GM12878 (cell line): ENCODE data around the gene MYO18B. TPM values are rescaled to one million over a fixed set of nuclear protein-coding genes. Genes with fewer than 3 reads are reported as not detected.

Source experiments
- ATAC-seq: fragments of 200-7000 bp; cut with Tn5 transposase; 3 replicates; pipeline ENCODE4 v1.9.1; 2020; ENCODE audit warnings: mild to moderate bottlenecking, moderate library complexity
- BruUV-seq: library from RNA; stranded (reverse); fragments of 400-500 nt; replicated peaks from 2 replicates; lab custom pipeline; 2021; lab: Mats Ljungman, UMichigan
- CTCF ChIA-PET: fragments of 300-600 bp; sonication (Branson Sonifier 250); formaldehyde crosslinking; extraction: SDS; loops from one replicate; lab custom pipeline; 2021; ENCODE audit warnings: inconsistent platforms; lab: Yijun Ruan, JAX
- POLR2A ChIA-PET: fragments of 350-600 bp; formaldehyde crosslinking; extraction: SDS; loops from one replicate; lab custom pipeline; 2021; ENCODE audit warnings: inconsistent platforms; lab: Charles Lee
- RAD21 ChIA-PET: fragments of 300-600 bp; sonication (Branson Sonifier 250); formaldehyde crosslinking; loops from one replicate; lab custom pipeline; 2023; ENCODE audit warnings: antibody characterized with exemption; ENCODE audit not compliant: unreplicated experiment; lab: Charles Lee
- SMC1A ChIA-PET: fragments of 300-600 bp; sonication (Branson Sonifier 250); formaldehyde crosslinking; loops from one replicate; lab custom pipeline; 2023; ENCODE audit not compliant: unreplicated experiment, uncharacterized antibody; lab: Charles Lee
- DNase-seq: peaks from one replicate; pipeline ENCODE4 v3.0.0-alpha.2; 2011; ENCODE audit warnings: low read depth, low spot score
- FAIRE-seq: peaks from 3 replicates; lab custom pipeline; 2011; peaks lifted over from hg19 to GRCh38; lab: Jason Lieb, UNC
- H2AFZ ChIP-seq: 2 replicates; pipeline ENCODE4 v1.6.0; 2011; ENCODE audit warnings: low read depth, low read length, control low read depth; ENCODE audit not compliant: control insufficient read depth
- H3K27ac ChIP-seq: 2 replicates; pipeline ENCODE4 v1.5.1; 2011; ENCODE audit warnings: control low read depth; ENCODE audit not compliant: control insufficient read depth, insufficient read depth
- H3K27me3 ChIP-seq, 2 experiments: replicated peaks in 1 of 2; 2 replicates each; pipeline versions ENCODE4 v1.6.0 to v1.6.1; 2011; ENCODE audit warnings: low read length in 1 of 2; ENCODE audit not compliant: control insufficient read depth in 2 of 2, insufficient read depth in 2 of 2
- H3K36me3 ChIP-seq, 2 experiments: 2 replicates each; pipeline ENCODE4 v1.5.1; 2011; ENCODE audit warnings: low read length in 1 of 2; ENCODE audit not compliant: control insufficient read depth in 2 of 2, insufficient read depth in 2 of 2
- H3K4me1 ChIP-seq: 2 replicates; pipeline ENCODE4 v1.6.1; 2011; ENCODE audit warnings: mild to moderate bottlenecking, low read length, moderate library complexity, mixed read lengths; ENCODE audit not compliant: control insufficient read depth, insufficient read depth
- H3K4me2 ChIP-seq: 2 replicates; pipeline ENCODE4 v1.6.0; 2011; ENCODE audit warnings: control low read depth; ENCODE audit not compliant: control insufficient read depth, insufficient read depth
- H3K4me3 ChIP-seq: fragments of 200-600 bp; sonication (generic); 2 replicates; pipeline ENCODE4 v1.5.1; 2016
- H3K79me2 ChIP-seq: 2 replicates; pipeline ENCODE4 v1.6.0; 2011; ENCODE audit warnings: low read length; ENCODE audit not compliant: control insufficient read depth, insufficient read depth
- H3K9ac ChIP-seq: 2 replicates; pipeline ENCODE4 v1.8.0; 2011; ENCODE audit warnings: low read length, control low read depth, mixed read lengths; ENCODE audit not compliant: control insufficient read depth, insufficient read depth
- H3K9me3 ChIP-seq: replicated peaks from 3 replicates; pipeline ENCODE4 v1.5.1; 2011; ENCODE audit warnings: mild to moderate bottlenecking, low read length; ENCODE audit not compliant: control insufficient read depth, insufficient read depth
- H4K20me1 ChIP-seq: 2 replicates; pipeline ENCODE4 v1.6.0; 2011; ENCODE audit not compliant: control insufficient read depth, insufficient read depth
- E2F8 ChIP-seq: fragments of 450-650 bp; IDR thresholded peaks from 2 replicates; pipeline ENCODE4 v1.6.1; 2018; ENCODE audit warnings: mild to moderate bottlenecking, low read depth, moderate library complexity; ENCODE audit not compliant: partially characterized antibody
- FOS ChIP-seq: IDR thresholded peaks from 3 replicates; pipeline ENCODE4 v1.6.1; 2011; ENCODE audit warnings: borderline replicate concordance; ENCODE audit not compliant: insufficient read length; ENCODE audit errors: extremely low read depth
- GATAD2B ChIP-seq: fragments of 450-650 bp; conservative IDR thresholded peaks from 2 replicates; pipeline ENCODE4 v1.6.1; 2017; ENCODE audit warnings: low read depth, mild to moderate bottlenecking, moderate library complexity
- MEF2A ChIP-seq: IDR thresholded peaks from 2 replicates; pipeline ENCODE4 v1.6.1; 2011; ENCODE audit warnings: low read depth, mild to moderate bottlenecking, low read length, moderate library complexity; ENCODE audit not compliant: insufficient read depth
- MEF2B ChIP-seq: fragments of 450-650 bp; IDR thresholded peaks from 2 replicates; pipeline ENCODE4 v1.6.1; 2018; ENCODE audit warnings: mild to moderate bottlenecking, moderate library complexity; ENCODE audit not compliant: partially characterized antibody, poor library complexity, severe bottlenecking
- MLLT1 ChIP-seq: fragments of 450-650 bp; IDR thresholded peaks from 2 replicates; pipeline ENCODE4 v1.6.1; 2016; ENCODE audit warnings: mild to moderate bottlenecking
- NFIC ChIP-seq: IDR thresholded peaks from 2 replicates; pipeline ENCODE4 v1.6.1; 2012; ENCODE audit warnings: low read depth, mild to moderate bottlenecking, inconsistent platforms, low read length, moderate library complexity
- NFYA ChIP-seq: IDR thresholded peaks from 2 replicates; pipeline ENCODE4 v1.6.1; 2011; ENCODE audit warnings: low read depth, mild to moderate bottlenecking, low read length, improper control_type of control experiment, borderline replicate concordance
- RAD21 ChIP-seq: IDR thresholded peaks from 2 replicates; pipeline ENCODE4 v1.6.1; 2011; ENCODE audit warnings: mild to moderate bottlenecking, low read depth, low read length, moderate library complexity; ENCODE audit not compliant: insufficient read depth
- SMC3 ChIP-seq: IDR thresholded peaks from 2 replicates; pipeline ENCODE4 v1.6.1; 2011; ENCODE audit warnings: low read length, improper control_type of control experiment, borderline replicate concordance
- TCF12 ChIP-seq: IDR thresholded peaks from 2 replicates; pipeline ENCODE4 v1.6.1; 2011; ENCODE audit warnings: low read depth, mild to moderate bottlenecking, low read length
- ZBTB33 ChIP-seq: fragments of 450-650 bp; IDR thresholded peaks from 2 replicates; pipeline ENCODE4 v1.6.1; 2017; ENCODE audit warnings: mild to moderate bottlenecking
- ZZZ3 ChIP-seq: IDR thresholded peaks from 2 replicates; pipeline ENCODE4 v1.6.1; 2011; ENCODE audit warnings: low read depth; ENCODE audit not compliant: control insufficient read depth, insufficient read length
- WGBS: methylation state at CpG from one replicate; pipeline ENCODE4 v1.1.6; 2016; ENCODE audit warnings: low lambda C conversion rate; ENCODE audit not compliant: insufficient replicate concordance, insufficient coverage; ENCODE audit errors: missing lambda C conversion rate; 5-methylcytosine and 5-hydroxymethylcytosine counted together
- in situ Hi-C: fragments of 300-500 bp; cut with MboI; formaldehyde crosslinking; loops from 9 replicates; pipeline ENCODE4 v1.14.3; 2018; ENCODE audit warnings: mixed read lengths
- intact Hi-C: fragments of 100-400 bp; cut with micrococcal nuclease; formaldehyde crosslinking; loops from one replicate; pipeline ENCODE4 v1.14.2; 2022; ENCODE audit not compliant: unreplicated experiment
- polyA plus RNA-seq, 11 experiments: library from polyadenylated mRNA; depleted of rRNA in 4 of 11; unstranded in 6 of 11; stranded (reverse) in 5 of 11; fragments of >200 nt; fragmentation: Nextera tagmentation in 4 of 11; fragmentation: Illumina TruSeq in 1 of 11; extraction: Ambion mirVana in 4 of 11; extraction: Trizol in 1 of 11; gene quantifications; 1 replicate in 1 of 11; 2 replicates in 10 of 11; pipeline versions ENCODE4 v1.2.1 to v1.2.3, GENCODE V29; 2011 to 2016; ENCODE audit warnings: inconsistent platforms in 2 of 11, missing spikeins in 2 of 11, low read depth in 1 of 11
- total RNA-seq, 4 experiments: library from RNA; depleted of rRNA in 3 of 4; stranded (reverse); fragments of >200 nt in 3 of 4; fragmentation: Illumina TruSeq in 1 of 4; extraction: Trizol in 1 of 4; gene quantifications; 2 replicates each; pipeline versions ENCODE4 v1.2.1 to v1.2.3, GENCODE V29; 2013 to 2021

MYO18B gene
- total and polyA plus RNA-seq, 10 of the 15 experiments (the other 5 are each of a cell fraction or from before 2014, with no cell fraction given): 0.05 to 2.1 (median 0.51) TPM; not detected in 1

DNA sequence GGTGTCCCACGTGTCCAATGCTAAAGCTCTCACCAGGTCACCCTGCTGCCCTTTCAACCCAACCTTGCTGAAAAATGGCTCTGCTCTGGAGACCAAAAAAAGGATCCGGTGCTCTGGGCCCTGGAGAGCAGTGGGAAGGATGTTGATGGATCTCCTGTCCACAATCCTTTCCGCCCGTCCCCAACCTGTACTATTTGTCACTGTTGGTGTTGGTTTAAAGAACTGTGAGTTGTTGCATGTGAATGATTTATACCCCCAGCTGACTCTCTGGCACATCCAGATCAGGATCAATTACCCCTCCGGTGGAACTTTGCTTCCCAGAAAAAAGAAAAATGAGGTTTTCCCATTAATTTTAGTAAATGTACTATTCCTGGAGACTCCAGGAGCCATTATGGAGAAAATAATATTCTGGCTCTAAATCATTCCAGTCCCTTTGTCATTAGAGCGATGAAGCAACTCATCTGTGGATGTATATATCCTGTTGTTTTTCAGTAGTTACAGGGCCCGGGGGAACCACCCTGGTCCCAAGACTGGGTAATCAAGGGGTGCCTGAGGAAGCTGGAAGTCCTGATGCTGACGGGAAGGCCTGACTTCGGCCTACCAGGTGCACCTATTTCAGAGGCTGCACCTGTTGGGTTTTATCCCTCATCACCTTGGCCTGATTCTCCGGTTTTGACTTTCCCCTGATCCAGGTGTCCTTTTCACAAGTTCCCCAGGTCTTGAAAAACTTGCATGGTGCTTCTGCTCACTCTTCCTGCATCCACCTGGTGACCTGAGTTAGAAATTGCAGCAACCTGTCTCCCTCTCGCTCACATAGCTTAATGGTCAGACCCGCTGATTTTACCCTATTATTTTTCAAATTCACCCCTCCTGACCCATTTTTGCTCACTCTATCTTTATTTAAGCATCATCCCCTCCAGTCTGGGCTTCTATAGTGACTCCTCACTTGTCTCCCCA is 218.1 kb downstream of the MYO18B start:
- intact Hi-C loops (no loop called here), in situ Hi-C loops (no loop called here)
- no peak for ATAC-seq
- Histone ChIP-seq H3K4me1 (no peaks in the 10 kb centered on the region; the same call in 1 of the 2 replicates), H4K20me1 (no peaks in the 10 kb centered on the region), H3K9ac (no peak overlapping the region), H3K36me3 (no peaks in the 10 kb centered on the region), H2AFZ (no peak overlapping the region), H3K79me2 (no peaks in the 10 kb centered on the region), H3K27me3 (no peaks in the 10 kb centered on the region), H3K9me3 (peaks cover 2% of the 10 kb centered on the region; the same call in 2 of the 3 replicates), H3K4me2 (no peak overlapping the region), H3K4me3 (no peak overlapping the region), H3K27ac (no peak overlapping the region)
- no peak for FAIRE-seq
- BruUV-seq: no TSS peak
- ChIA-PET RAD21 (interaction anchor here (1.6 kb wide), 1 partner anchor 10 kb away, joined by 5 read pairs; no protein-coding TSS in a partner anchor), POLR2A (interaction anchor here (0.6 to 1.3 kb wide), 2 partner anchors 8 to 126 kb away, joined by 3 to 4 read pairs; no protein-coding TSS in a partner anchor), SMC1A (interaction anchor here (0.5 to 0.7 kb wide), 2 partner anchors 11 to 267 kb away, joined by 3 read pairs; no protein-coding TSS in a partner anchor), CTCF (interaction anchor here (1.2 kb wide), 1 partner anchor 10 kb away, joined by 5 read pairs; no protein-coding TSS in a partner anchor)
- WGBS: 36% methylated on average over 12 of the region's 12 CpGs
- no peak for DNase-seq
- TF ChIP-seq NFYA: no peak
- no peak for TF ChIP-seq MLLT1
- no peak for TF ChIP-seq GATAD2B
- TF ChIP-seq ZZZ3: no peak
- TF ChIP-seq MEF2B: no peak
- no peak for TF ChIP-seq NFIC
- no peak for TF ChIP-seq MEF2A
- no peak for TF ChIP-seq FOS
- no peak for TF ChIP-seq SMC3
- no peak for TF ChIP-seq ZBTB33
- no peak for TF ChIP-seq E2F8
- TF ChIP-seq TCF12: no peak
- no peak for TF ChIP-seq RAD21
